ENCODE measurements around the gene EFCAB11.

- no peak for TF ChIP-seq CTCF (IDR thresholded peaks at IDR 0.05; ENCODE audit: low read depth, low read length, poor library complexity, severe bottlenecking)
- TF ChIP-seq EZH2phosphoT487 (IDR thresholded peaks at IDR 0.05; ENCODE audit: borderline replicate concordance, low read length), result no peak
Observed at GRCh38 chr14:89909586-89909985, 44.9 kb downstream of the EFCAB11 start.
